Hematopoietic multipotent progenitor cell treated with erythropoietin and hydrocortisone succinate and interleukin-3 and kit ligand, for 4 days (in vitro differentiated cells): Measurements from ENCODE around the gene TNFRSF12A.
"Not testable (repeated sequence)": the region's sequence is repeated elsewhere in the genome, so short reads cannot be mapped to it uniquely, and the experiment has no call there.

Experiments used
- DNase-seq: peaks from one replicate; pipeline ENCODE4 v3.0.0-alpha.2; 2015

The TNFRSF12A gene

GRCh38 chr16:3051494-3051893 is 31.3 kb downstream of the TNFRSF12A start:
- no peak for DNase-seq

GRCh38 chr16:3052571-3053329 is 32.6 kb downstream of the TNFRSF12A start:
- DNase-seq, result not testable (repeated sequence)

GRCh38 chr16:3053330-3053710 is 33.2 kb downstream of the TNFRSF12A start:
- not testable (repeated sequence) for DNase-seq

- DNase-seq, result peak; percentile 78
Measured at GRCh38 chr16:3054965-3055733, 35.0 kb downstream of the TNFRSF12A start.

GRCh38 chr16:3055734-3056115 is 35.6 kb downstream of the TNFRSF12A start:
- not testable (repeated sequence) for DNase-seq

- DNase-seq, result no peak
Measured at GRCh38 chr16:3056336-3057180, 36.4 kb downstream of the TNFRSF12A start.

- no peak for DNase-seq
Measured at GRCh38 chr16:3057181-3058138, 37.3 kb downstream of the TNFRSF12A start.

GRCh38 chr16:3058139-3059030 is 38.2 kb downstream of the TNFRSF12A start:
- peak; percentile 70 for DNase-seq

- peak; percentile 92 for DNase-seq
Measured at GRCh38 chr16:3059041-3059722, 39.0 kb downstream of the TNFRSF12A start.

- no peak for DNase-seq
Measured at GRCh38 chr16:3059723-3060242, 39.6 kb downstream of the TNFRSF12A start.

- no peak for DNase-seq
Measured at GRCh38 chr16:3060339-3061127, 40.4 kb downstream of the TNFRSF12A start.

- no peak for DNase-seq
Measured at GRCh38 chr16:3062553-3062952, 42.4 kb downstream of the TNFRSF12A start.

- DNase-seq, result no peak
Measured at GRCh38 chr16:3063625-3064386, 43.6 kb downstream of the TNFRSF12A start.

- DNase-seq, result no peak
Measured at GRCh38 chr16:3065069-3065741, 45.0 kb downstream of the TNFRSF12A start, which contains the start of gene IL32. TSS of gene IL32 (plus strand) at chr16:3065640. CDS start at chr16:3065812, 172 bp downstream.

- DNase-seq, result no peak
Measured at GRCh38 chr16:3065742-3066439, 45.7 kb downstream of the TNFRSF12A start.

GRCh38 chr16:3066440-3066748 is 46.2 kb downstream of the TNFRSF12A start:
- DNase-seq, result no peak

GRCh38 chr16:3068487-3068886 is 48.3 kb downstream of the TNFRSF12A start:
- no peak for DNase-seq
